Activated naive CD4-positive, alpha-beta T cell treated with anti-CD3 and anti-CD28 coated beads, Interleukin-2, amount 50 U/mL, for 72 hours (primary cell): ENCODE measurements around the gene HTR3C. TPM values are rescaled to one million over a fixed set of nuclear protein-coding genes. Genes with fewer than 3 reads are reported as not detected.

Source experiments
- total RNA-seq, 2 donors: library from RNA; stranded (reverse); gene quantifications; one replicate each; pipeline ENCODE4 v1.2.3, GENCODE V29; 2022

The HTR3C gene
- total RNA-seq, 2 donors from 2014 or later = not detected

Other genes with a start within 250 kb of the HTR3C start
- gene MAP6D1, start 227.5 kb upstream of the HTR3C start, total RNA-seq = 1 to 10 TPM in 1 of 2 donors, not detected in 1; 1.4 TPM
- 10 to 100 TPM; 88.7 to 94.2 TPM for gene PARL, start 168.2 kb upstream of the HTR3C start, total RNA-seq
- 10 to 100 TPM in 1 of 2 donors, 1 to 10 TPM in 1; 9.1 to 22.4 TPM for gene ABCC5, start 35.2 kb upstream of the HTR3C start, total RNA-seq
- gene HTR3D, start 21.3 kb upstream of the HTR3C start, total RNA-seq = not detected
- gene HTR3E, start 44.0 kb downstream of the HTR3C start, total RNA-seq = not detected
- gene EIF2B5, start 82.3 kb downstream of the HTR3C start, total RNA-seq = 10 to 100 TPM; 48.6 to 56.1 TPM
- gene DVL3, start 102.3 kb downstream of the HTR3C start, total RNA-seq = 10 to 100 TPM; 30.1 to 41.7 TPM
- 100 to 1,000 TPM; 207 to 288 TPM for gene AP2M1, start 121.8 kb downstream of the HTR3C start, total RNA-seq
- 10 to 100 TPM; 76.6 to 81.3 TPM for gene ABCF3, start 133.2 kb downstream of the HTR3C start, total RNA-seq
- not detected for gene VWA5B2, start 176.5 kb downstream of the HTR3C start, total RNA-seq
- 10 to 100 TPM; 35.5 to 35.8 TPM for gene ALG3, start 195.9 kb downstream of the HTR3C start, total RNA-seq
- 1 to 10 TPM; 8.3 to 9.9 TPM for gene EEF1AKMT4, start 196.6 kb downstream of the HTR3C start, total RNA-seq
- under 1 TPM; 0.18 to 0.34 TPM for gene CAMK2N2, start 208.5 kb downstream of the HTR3C start, total RNA-seq
- under 1 TPM in 1 of 2 donors, not detected in 1; 0.18 TPM for gene ECE2, start 223.0 kb downstream of the HTR3C start, total RNA-seq
- gene PSMD2, start 246.2 kb downstream of the HTR3C start, total RNA-seq = 100 to 1,000 TPM; 241 to 252 TPM